ENCODE results near the gene TSEN2.

DNA sequence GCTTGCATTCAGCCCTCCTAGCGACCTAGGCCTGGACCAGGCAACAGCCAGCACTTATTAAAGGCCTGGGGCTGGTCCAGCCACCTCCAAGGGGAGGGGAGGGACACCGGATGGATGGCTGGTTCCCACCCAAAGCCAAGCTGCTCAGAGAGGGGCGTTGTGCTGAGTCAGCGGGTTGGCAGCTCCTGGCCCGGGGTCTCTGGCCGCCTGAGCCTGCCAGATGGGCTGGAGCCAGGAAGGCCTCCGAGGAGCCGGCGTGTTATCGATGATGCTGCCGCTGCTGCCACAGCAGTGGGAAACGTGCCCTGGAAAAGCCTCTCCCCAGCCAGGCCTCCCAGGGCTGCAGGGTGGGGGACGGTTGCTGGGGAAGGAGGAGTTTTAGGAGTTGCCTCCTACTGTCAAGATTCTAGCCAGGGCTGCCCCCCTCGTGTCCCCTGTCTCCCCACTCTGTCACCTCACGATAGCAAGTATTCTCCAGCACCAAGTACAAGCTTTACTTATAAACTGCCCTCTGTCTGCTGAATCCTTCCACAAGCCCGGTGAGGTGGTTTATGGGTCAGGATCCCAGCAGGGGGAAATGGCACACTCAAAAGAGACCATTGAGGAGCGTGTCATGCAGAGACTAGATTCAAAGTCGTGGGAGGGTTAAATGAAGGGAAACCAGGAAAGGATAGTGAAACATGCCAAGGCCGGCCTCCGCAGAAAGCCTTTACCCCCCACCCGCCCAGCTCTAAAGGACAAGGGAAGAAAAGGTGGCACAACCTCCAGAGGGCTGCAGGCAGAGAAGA lies 43.2 kb upstream of the TSEN2 start:
- TF ChIP-seq POLR2A (IDR thresholded peaks at IDR 0.05): no peak
- TF ChIP-seq, protein P1, sequence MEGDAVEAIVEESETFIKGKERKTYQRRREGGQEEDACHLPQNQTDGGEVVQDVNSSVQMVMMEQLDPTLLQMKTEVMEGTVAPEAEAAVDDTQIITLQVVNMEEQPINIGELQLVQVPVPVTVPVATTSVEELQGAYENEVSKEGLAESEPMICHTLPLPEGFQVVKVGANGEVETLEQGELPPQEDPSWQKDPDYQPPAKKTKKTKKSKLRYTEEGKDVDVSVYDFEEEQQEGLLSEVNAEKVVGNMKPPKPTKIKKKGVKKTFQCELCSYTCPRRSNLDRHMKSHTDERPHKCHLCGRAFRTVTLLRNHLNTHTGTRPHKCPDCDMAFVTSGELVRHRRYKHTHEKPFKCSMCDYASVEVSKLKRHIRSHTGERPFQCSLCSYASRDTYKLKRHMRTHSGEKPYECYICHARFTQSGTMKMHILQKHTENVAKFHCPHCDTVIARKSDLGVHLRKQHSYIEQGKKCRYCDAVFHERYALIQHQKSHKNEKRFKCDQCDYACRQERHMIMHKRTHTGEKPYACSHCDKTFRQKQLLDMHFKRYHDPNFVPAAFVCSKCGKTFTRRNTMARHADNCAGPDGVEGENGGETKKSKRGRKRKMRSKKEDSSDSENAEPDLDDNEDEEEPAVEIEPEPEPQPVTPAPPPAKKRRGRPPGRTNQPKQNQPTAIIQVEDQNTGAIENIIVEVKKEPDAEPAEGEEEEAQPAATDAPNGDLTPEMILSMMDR (IDR thresholded peaks at IDR 0.05): no peak
- no peak for TF ChIP-seq EP300 (IDR thresholded peaks at IDR 0.05; ENCODE audit: low read depth)

Measured in transverse colon (tissue), 3 donors.